GM12878 (cell line): ENCODE data around the gene MAST3. TPM values are rescaled to one million over a fixed set of nuclear protein-coding genes. Genes with fewer than 3 reads are reported as not detected.

Experiments
- ATAC-seq: fragments of 200-7000 bp; cut with Tn5 transposase; 3 replicates; pipeline ENCODE4 v1.9.1; 2020; ENCODE audit warnings: mild to moderate bottlenecking, moderate library complexity
- BruUV-seq: library from RNA; stranded (reverse); fragments of 400-500 nt; replicated peaks from 2 replicates; lab custom pipeline; 2021; lab: Mats Ljungman, UMichigan
- CTCF ChIA-PET: fragments of 300-600 bp; sonication (Branson Sonifier 250); formaldehyde crosslinking; extraction: SDS; loops from one replicate; lab custom pipeline; 2021; ENCODE audit warnings: inconsistent platforms; lab: Yijun Ruan, JAX
- POLR2A ChIA-PET: fragments of 350-600 bp; formaldehyde crosslinking; extraction: SDS; loops from one replicate; lab custom pipeline; 2021; ENCODE audit warnings: inconsistent platforms; lab: Charles Lee
- RAD21 ChIA-PET: fragments of 300-600 bp; sonication (Branson Sonifier 250); formaldehyde crosslinking; loops from one replicate; lab custom pipeline; 2023; ENCODE audit warnings: antibody characterized with exemption; ENCODE audit not compliant: unreplicated experiment; lab: Charles Lee
- SMC1A ChIA-PET: fragments of 300-600 bp; sonication (Branson Sonifier 250); formaldehyde crosslinking; loops from one replicate; lab custom pipeline; 2023; ENCODE audit not compliant: unreplicated experiment, uncharacterized antibody; lab: Charles Lee
- DNase-seq: peaks from one replicate; pipeline ENCODE4 v3.0.0-alpha.2; 2011; ENCODE audit warnings: low read depth, low spot score
- FAIRE-seq: peaks from 3 replicates; lab custom pipeline; 2011; peaks lifted over from hg19 to GRCh38; lab: Jason Lieb, UNC
- H2AFZ ChIP-seq: 2 replicates; pipeline ENCODE4 v1.6.0; 2011; ENCODE audit warnings: low read depth, low read length, control low read depth; ENCODE audit not compliant: control insufficient read depth
- H3K27ac ChIP-seq: 2 replicates; pipeline ENCODE4 v1.5.1; 2011; ENCODE audit warnings: control low read depth; ENCODE audit not compliant: control insufficient read depth, insufficient read depth
- H3K27me3 ChIP-seq, 2 experiments: replicated peaks in 1 of 2; 2 replicates each; pipeline versions ENCODE4 v1.6.0 to v1.6.1; 2011; ENCODE audit warnings: low read length in 1 of 2; ENCODE audit not compliant: control insufficient read depth in 2 of 2, insufficient read depth in 2 of 2
- H3K36me3 ChIP-seq, 2 experiments: 2 replicates each; pipeline ENCODE4 v1.5.1; 2011; ENCODE audit warnings: low read length in 1 of 2; ENCODE audit not compliant: control insufficient read depth in 2 of 2, insufficient read depth in 2 of 2
- H3K4me1 ChIP-seq: 2 replicates; pipeline ENCODE4 v1.6.1; 2011; ENCODE audit warnings: mild to moderate bottlenecking, low read length, moderate library complexity, mixed read lengths; ENCODE audit not compliant: control insufficient read depth, insufficient read depth
- H3K4me2 ChIP-seq: 2 replicates; pipeline ENCODE4 v1.6.0; 2011; ENCODE audit warnings: control low read depth; ENCODE audit not compliant: control insufficient read depth, insufficient read depth
- H3K4me3 ChIP-seq: fragments of 200-600 bp; sonication (generic); 2 replicates; pipeline ENCODE4 v1.5.1; 2016
- H3K79me2 ChIP-seq: 2 replicates; pipeline ENCODE4 v1.6.0; 2011; ENCODE audit warnings: low read length; ENCODE audit not compliant: control insufficient read depth, insufficient read depth
- H3K9ac ChIP-seq: 2 replicates; pipeline ENCODE4 v1.8.0; 2011; ENCODE audit warnings: low read length, control low read depth, mixed read lengths; ENCODE audit not compliant: control insufficient read depth, insufficient read depth
- H3K9me3 ChIP-seq: replicated peaks from 3 replicates; pipeline ENCODE4 v1.5.1; 2011; ENCODE audit warnings: mild to moderate bottlenecking, low read length; ENCODE audit not compliant: control insufficient read depth, insufficient read depth
- H4K20me1 ChIP-seq: 2 replicates; pipeline ENCODE4 v1.6.0; 2011; ENCODE audit not compliant: control insufficient read depth, insufficient read depth
- ATF2 ChIP-seq: IDR thresholded peaks from 2 replicates; pipeline ENCODE4 v1.6.1; 2012; ENCODE audit warnings: low read length, inconsistent platforms
- ATF7 ChIP-seq: fragments of 450-650 bp; IDR thresholded peaks from 2 replicates; pipeline ENCODE4 v1.6.1; 2016; ENCODE audit warnings: low read depth, mild to moderate bottlenecking
- BMI1 ChIP-seq: fragments of 450-650 bp; IDR thresholded peaks from 2 replicates; pipeline ENCODE4 v1.6.1; 2016; ENCODE audit warnings: mild to moderate bottlenecking, moderate library complexity, borderline replicate concordance
- CBFB ChIP-seq: IDR thresholded peaks from 2 replicates; pipeline ENCODE4 v1.6.1; 2016; ENCODE audit warnings: antibody characterized with exemption, low read depth
- CEBPB ChIP-seq, 2 experiments: fragments of 150-350 bp in 1 of 2; IDR thresholded peaks; 2 replicates each; pipeline ENCODE4 v1.6.1; 2012 to 2014; ENCODE audit warnings: low read depth in 2 of 2, low read length in 2 of 2, borderline replicate concordance in 1 of 2, inconsistent platforms in 1 of 2
- CHD1 ChIP-seq: IDR thresholded peaks from 2 replicates; pipeline ENCODE4 v1.6.1; 2012; ENCODE audit warnings: low read depth, low read length, improper control_type of control experiment
- CTCF ChIP-seq, 3 experiments: IDR thresholded peaks in 2 of 3; conservative IDR thresholded peaks in 1 of 3; 2 replicates each; pipeline ENCODE4 v1.5.1; 2011; ENCODE audit warnings: low read depth in 3 of 3, low read length in 3 of 3, mild to moderate bottlenecking in 3 of 3, control low read depth in 2 of 3, moderate library complexity in 2 of 3, inconsistent platforms in 1 of 3, mixed read lengths in 1 of 3; ENCODE audit not compliant: control insufficient read depth in 2 of 3, insufficient read depth in 1 of 3; ENCODE audit errors: extremely low read depth in 1 of 3
- DPF2 ChIP-seq: fragments of 450-650 bp; IDR thresholded peaks from 2 replicates; pipeline ENCODE4 v1.6.1; 2017; ENCODE audit warnings: mild to moderate bottlenecking
- EP300 ChIP-seq, 2 experiments: fragments of 150-350 bp in 1 of 2; IDR thresholded peaks; 2 replicates each; pipeline ENCODE4 v1.6.1; 2011 to 2012; ENCODE audit warnings: low read depth in 2 of 2, low read length in 2 of 2, borderline replicate concordance in 1 of 2, improper control_type of control experiment in 1 of 2, inconsistent platforms in 1 of 2; ENCODE audit not compliant: control insufficient read depth in 1 of 2
- ETV6 ChIP-seq, 2 experiments: fragments of 450-650 bp in 1 of 2; IDR thresholded peaks in 1 of 2; conservative IDR thresholded peaks in 1 of 2; 2 replicates each; pipeline ENCODE4 v1.6.1; 2014; ENCODE audit warnings: antibody characterized with exemption in 1 of 2, borderline replicate concordance in 1 of 2, low read depth in 1 of 2, mild to moderate bottlenecking in 1 of 2, moderate library complexity in 1 of 2
- FOXM1 ChIP-seq: IDR thresholded peaks from 2 replicates; pipeline ENCODE4 v1.6.1; 2012; ENCODE audit warnings: low read depth, mild to moderate bottlenecking, inconsistent platforms, low read length, moderate library complexity
- GABPA ChIP-seq: IDR thresholded peaks from 2 replicates; pipeline ENCODE4 v1.6.1; 2014; ENCODE audit warnings: antibody characterized with exemption, low read depth, mild to moderate bottlenecking, inconsistent platforms
- KDM1A ChIP-seq: fragments of 200-600 bp; sonication (generic); IDR thresholded peaks from 2 replicates; pipeline ENCODE4 v1.6.1; 2016; ENCODE audit warnings: borderline replicate concordance
- MEF2A ChIP-seq: IDR thresholded peaks from 2 replicates; pipeline ENCODE4 v1.6.1; 2011; ENCODE audit warnings: low read depth, mild to moderate bottlenecking, low read length, moderate library complexity; ENCODE audit not compliant: insufficient read depth
- MTA2 ChIP-seq: fragments of 450-650 bp; IDR thresholded peaks from 2 replicates; pipeline ENCODE4 v1.6.1; 2016; ENCODE audit warnings: low read depth, mild to moderate bottlenecking, moderate library complexity
- MYB ChIP-seq: fragments of 150-350 bp; IDR thresholded peaks from 2 replicates; pipeline ENCODE4 v1.6.1; 2014; ENCODE audit warnings: mild to moderate bottlenecking, low read depth, low read length, borderline replicate concordance
- PAX5 ChIP-seq: IDR thresholded peaks from 2 replicates; pipeline ENCODE4 v1.6.1; 2011; ENCODE audit warnings: low read depth, low read length, borderline replicate concordance
- RCOR1 ChIP-seq: conservative IDR thresholded peaks from 2 replicates; pipeline ENCODE4 v1.6.1; 2012; ENCODE audit warnings: low read depth, low read length, improper control_type of control experiment
- ZBTB33 ChIP-seq: fragments of 450-650 bp; IDR thresholded peaks from 2 replicates; pipeline ENCODE4 v1.6.1; 2017; ENCODE audit warnings: mild to moderate bottlenecking
- ZNF217 ChIP-seq: fragments of 450-650 bp; IDR thresholded peaks from 2 replicates; pipeline ENCODE4 v1.6.1; 2017; ENCODE audit warnings: antibody characterized with exemption, mild to moderate bottlenecking
- WGBS: methylation state at CpG from one replicate; pipeline ENCODE4 v1.1.6; 2016; ENCODE audit warnings: low lambda C conversion rate; ENCODE audit not compliant: insufficient replicate concordance, insufficient coverage; ENCODE audit errors: missing lambda C conversion rate; 5-methylcytosine and 5-hydroxymethylcytosine counted together
- in situ Hi-C: fragments of 300-500 bp; cut with MboI; formaldehyde crosslinking; loops from 9 replicates; pipeline ENCODE4 v1.14.3; 2018; ENCODE audit warnings: mixed read lengths
- intact Hi-C: fragments of 100-400 bp; cut with micrococcal nuclease; formaldehyde crosslinking; loops from one replicate; pipeline ENCODE4 v1.14.2; 2022; ENCODE audit not compliant: unreplicated experiment
- polyA plus RNA-seq, 11 experiments: library from polyadenylated mRNA; depleted of rRNA in 4 of 11; unstranded in 6 of 11; stranded (reverse) in 5 of 11; fragments of >200 nt; fragmentation: Nextera tagmentation in 4 of 11; fragmentation: Illumina TruSeq in 1 of 11; extraction: Ambion mirVana in 4 of 11; extraction: Trizol in 1 of 11; gene quantifications; 1 replicate in 1 of 11; 2 replicates in 10 of 11; pipeline versions ENCODE4 v1.2.1 to v1.2.3, GENCODE V29; 2011 to 2016; ENCODE audit warnings: inconsistent platforms in 2 of 11, missing spikeins in 2 of 11, low read depth in 1 of 11
- total RNA-seq, 4 experiments: library from RNA; depleted of rRNA in 3 of 4; stranded (reverse); fragments of >200 nt in 3 of 4; fragmentation: Illumina TruSeq in 1 of 4; extraction: Trizol in 1 of 4; gene quantifications; 2 replicates each; pipeline versions ENCODE4 v1.2.1 to v1.2.3, GENCODE V29; 2013 to 2021

Gene MAST3
- total and polyA plus RNA-seq, 10 of the 15 experiments (the other 5 are each of a cell fraction or from before 2014, with no cell fraction given): 3.0 to 22.2 (median 7.5) TPM

GRCh38 chr19:18049385-18049784, 48.2 kb upstream of the MAST3 start:
- Histone ChIP-seq H3K9ac (no peak overlapping the region), H3K36me3 (no peaks in the 10 kb centered on the region), H3K4me2 (no peak overlapping the region), H4K20me1 (no peaks in the 10 kb centered on the region), H3K9me3 (no peaks in the 10 kb centered on the region), H3K27ac (no peak overlapping the region), H3K4me3 (no peak overlapping the region), H3K27me3 (no peaks in the 10 kb centered on the region; a peak in 2 of 4 replicates), H3K79me2 (no peaks in the 10 kb centered on the region), H3K4me1 (peaks cover 10% of the 10 kb centered on the region), H2AFZ (no peak overlapping the region)
- ATAC-seq: no peak
- BruUV-seq: no TSS peak
- CTCF ChIA-PET: interaction anchor here (1.1 kb wide), 1 partner anchor 119 kb away, joined by 3 read pairs; no protein-coding TSS in a partner anchor
- RAD21 ChIA-PET: no interaction called here
- SMC1A ChIA-PET: no interaction called here
- in situ Hi-C loops: no loop called here
- intact Hi-C loops: no loop called here
- WGBS: 86% methylated on average over 10 of the region's 10 CpGs
- TF ChIP-seq CHD1: no peak
- TF ChIP-seq EP300 (IDR thresholded peaks at IDR 0.05; ENCODE audit: borderline replicate concordance in 1 of 2, control insufficient read depth in 1 of 2, low read depth in 2 of 2, low read length in 2 of 2): no peak
- no peak for TF ChIP-seq MEF2A
- TF ChIP-seq KDM1A: no peak
- no peak for TF ChIP-seq MYB
- TF ChIP-seq MTA2: no peak
- no peak for TF ChIP-seq ATF7
- no peak for TF ChIP-seq RCOR1
- TF ChIP-seq CTCF (IDR thresholded peaks at IDR 0.05 in 2 of 3, conservative IDR thresholded peaks at IDR 0.05 in 1 of 3; ENCODE audit: control insufficient read depth in 2 of 3, extremely low read depth in 1 of 3, insufficient read depth in 1 of 3, low read depth in 3 of 3, low read length in 3 of 3): no peak
- TF ChIP-seq PAX5: no peak
- no peak for TF ChIP-seq CEBPB (IDR thresholded peaks at IDR 0.05; ENCODE audit: borderline replicate concordance in 1 of 2, low read depth in 2 of 2, low read length in 2 of 2)
- TF ChIP-seq CBFB: no peak
- no peak for TF ChIP-seq ZBTB33
- no peak for TF ChIP-seq ETV6 (conservative IDR thresholded peaks at IDR 0.05 in 1 of 2, IDR thresholded peaks at IDR 0.05 in 1 of 2; ENCODE audit: borderline replicate concordance in 1 of 2, low read depth in 1 of 2)
- no peak for TF ChIP-seq ATF2
- no peak for TF ChIP-seq BMI1
- TF ChIP-seq FOXM1: no peak
- no peak for TF ChIP-seq GABPA
- no peak for TF ChIP-seq ZNF217
- TF ChIP-seq DPF2: no peak
- DNase-seq: no peak
- POLR2A ChIA-PET: interaction anchor here (0.8 kb wide), 1 partner anchor 20 kb away, joined by 3 read pairs; no protein-coding TSS in a partner anchor
- FAIRE-seq: no peak
